K562 (cell line): ENCODE measurements around the gene DEDD2. TPM values are rescaled to one million over a fixed set of nuclear protein-coding genes. Genes with fewer than 3 reads are reported as not detected.
A peak's percentile ranks its signal among the peaks of the same experiment; 100 is the strongest.

ENCODE experiments used
- BHLHE40 ChIP-seq: IDR thresholded peaks from 2 replicates; pipeline ENCODE4 v1.6.1; 2011; ENCODE audit warnings: low read length, improper control_type of control experiment
- CBFB ChIP-seq: sonication (generic); formaldehyde crosslinking; IDR thresholded peaks from 2 replicates; pipeline ENCODE4 v1.4.0; 2020; ENCODE audit warnings: mild to moderate bottlenecking, missing genetic modification reagents
- FOXP4 ChIP-seq: sonication (generic); formaldehyde crosslinking; IDR thresholded peaks from 2 replicates; pipeline ENCODE4 v1.8.0; 2022; ENCODE audit warnings: mild to moderate bottlenecking, missing genetic modification reagents, borderline replicate concordance
- GTF2F1 ChIP-seq: IDR thresholded peaks from 2 replicates; pipeline ENCODE4 v1.6.1; 2011; ENCODE audit warnings: low read depth, low read length, improper control_type of control experiment
- HCFC1 ChIP-seq: IDR thresholded peaks from 2 replicates; pipeline ENCODE4 v1.6.1; 2012; ENCODE audit warnings: low read depth, low read length, improper control_type of control experiment
- PHF8 ChIP-seq: fragments of 200-600 bp; sonication (generic); IDR thresholded peaks from 2 replicates; pipeline ENCODE4 v1.6.1; 2012; ENCODE audit warnings: mixed run types, mild to moderate bottlenecking, inconsistent platforms, low read length, moderate library complexity, borderline replicate concordance
- SMARCB1 ChIP-seq: IDR thresholded peaks from 2 replicates; pipeline ENCODE4 v1.6.1; 2011; ENCODE audit warnings: improper control_type of control experiment, low read depth; ENCODE audit not compliant: insufficient read length
- SREBF2 ChIP-seq: sonication (generic); formaldehyde crosslinking; IDR thresholded peaks from 2 replicates; pipeline ENCODE4 v1.4.0; 2020; ENCODE audit warnings: mild to moderate bottlenecking, missing genetic modification reagents
- SRSF1 ChIP-seq: fragments of 200-400 bp; formaldehyde crosslinking; IDR thresholded peaks from 2 replicates; pipeline ENCODE4 v1.6.1; 2017; ENCODE audit warnings: mild to moderate bottlenecking, low read depth, low read length, moderate library complexity
- SRSF3 ChIP-seq: fragments of 200-400 bp; formaldehyde crosslinking; IDR thresholded peaks from 2 replicates; pipeline ENCODE4 v1.6.1; 2016; ENCODE audit warnings: mild to moderate bottlenecking, low read length, moderate library complexity; ENCODE audit not compliant: insufficient read depth
- TOE1 ChIP-seq, 2 experiments: fragments of 450-650 bp in 1 of 2; sonication (generic) in 1 of 2; formaldehyde crosslinking in 1 of 2; IDR thresholded peaks; 2 replicates each; pipeline versions ENCODE4 v1.7.1 to v1.8.0; 2016 to 2022; ENCODE audit warnings: borderline replicate concordance in 2 of 2, mild to moderate bottlenecking in 2 of 2, antibody characterized with exemption in 1 of 2, inconsistent platforms in 1 of 2, low read depth in 1 of 2, missing genetic modification reagents in 1 of 2, moderate library complexity in 1 of 2
- YY1 ChIP-seq, 3 experiments: IDR thresholded peaks; 2 replicates each; pipeline ENCODE4 v1.6.1; 2011; ENCODE audit warnings: low read length in 2 of 3, mild to moderate bottlenecking in 2 of 3, moderate library complexity in 2 of 3, borderline replicate concordance in 1 of 3, control low read depth in 1 of 3, low read depth in 1 of 3; ENCODE audit not compliant: insufficient read depth in 3 of 3, insufficient replicate concordance in 2 of 3, control insufficient read depth in 1 of 3, insufficient read length in 1 of 3; ENCODE audit errors: extremely low read depth in 1 of 3
- ZNF668 ChIP-seq: fragments of 250-450 bp; sonication (Bioruptor Pico); IDR thresholded peaks from 2 replicates; pipeline ENCODE4 v1.8.0; 2022; ENCODE audit warnings: mild to moderate bottlenecking, inconsistent platforms
- ZNF785 ChIP-seq: fragments of 250-450 bp; sonication (Bioruptor Pico); IDR thresholded peaks from 2 replicates; pipeline ENCODE4 v1.4.0; 2020; ENCODE audit warnings: mild to moderate bottlenecking
- polyA plus RNA-seq, 8 experiments: library from polyadenylated mRNA; depleted of rRNA in 4 of 8; stranded (reverse) in 5 of 8; unstranded in 3 of 8; fragments of >200 nt; fragmentation: Nextera tagmentation in 2 of 8; fragmentation: Illumina TruSeq in 1 of 8; extraction: Ambion mirVana in 2 of 8; extraction: Trizol in 1 of 8; gene quantifications; 2 replicates each; pipeline versions ENCODE4 v1.2.1 to v1.2.3, GENCODE V29; 2011 to 2014; ENCODE audit warnings: inconsistent platforms in 1 of 8, missing spikeins in 1 of 8
- total RNA-seq, 7 experiments: library from RNA; depleted of rRNA in 6 of 7; stranded (reverse); fragments of >200 nt in 6 of 7; fragmentation: Illumina TruSeq in 2 of 7; extraction: Trizol in 2 of 7; gene quantifications; 2 replicates each; pipeline versions ENCODE4 v1.2.1 to v1.2.3, GENCODE V29; 2011 to 2021; ENCODE audit warnings: low replicate concordance in 1 of 7
- TF ChIP-seq, protein P1 (sequence below): fragments of 250-450 bp; sonication (Bioruptor Pico); IDR thresholded peaks from 2 replicates; pipeline ENCODE4 v1.5.0; 2022; ENCODE audit warnings: mild to moderate bottlenecking
- TF ChIP-seq, protein P2 (sequence below): fragments of 450-650 bp; IDR thresholded peaks from 2 replicates; pipeline ENCODE4 v1.6.1; 2017; ENCODE audit warnings: antibody characterized with exemption, mild to moderate bottlenecking

Gene DEDD2
- total and polyA plus RNA-seq, 9 of the 15 experiments (the other 6 are each of a cell fraction or from before 2014, with no cell fraction given): 4.3 to 43.0 (median 29.2) TPM

GRCh38 chr19:42217520-42218437 lies at the start of gene DEDD2 (continued):
- TF ChIP-seq TOE1 (IDR thresholded peaks at IDR 0.05; ENCODE audit: borderline replicate concordance): peak; percentile 82
- TF ChIP-seq TOE1 (CRISPR knock-in tag; IDR thresholded peaks at IDR 0.05; ENCODE audit: borderline replicate concordance, low read depth): no peak
- TF ChIP-seq FOXP4: no peak
- peak; percentile 78 for TF ChIP-seq PHF8
- TF ChIP-seq CBFB (CRISPR knock-in tag): no peak
- peak in 2 of 3 experiments; percentile 6 to 68 for TF ChIP-seq YY1 (IDR thresholded peaks at IDR 0.05; ENCODE audit: borderline replicate concordance in 1 of 3, control insufficient read depth in 1 of 3, extremely low read depth in 1 of 3, insufficient read depth in 3 of 3, insufficient read length in 1 of 3, insufficient replicate concordance in 2 of 3, low read depth in 1 of 3, low read length in 2 of 3)
- TF ChIP-seq SRSF3: no peak; the same call in 1 of the 2 replicates
- TF ChIP-seq, protein P1, sequence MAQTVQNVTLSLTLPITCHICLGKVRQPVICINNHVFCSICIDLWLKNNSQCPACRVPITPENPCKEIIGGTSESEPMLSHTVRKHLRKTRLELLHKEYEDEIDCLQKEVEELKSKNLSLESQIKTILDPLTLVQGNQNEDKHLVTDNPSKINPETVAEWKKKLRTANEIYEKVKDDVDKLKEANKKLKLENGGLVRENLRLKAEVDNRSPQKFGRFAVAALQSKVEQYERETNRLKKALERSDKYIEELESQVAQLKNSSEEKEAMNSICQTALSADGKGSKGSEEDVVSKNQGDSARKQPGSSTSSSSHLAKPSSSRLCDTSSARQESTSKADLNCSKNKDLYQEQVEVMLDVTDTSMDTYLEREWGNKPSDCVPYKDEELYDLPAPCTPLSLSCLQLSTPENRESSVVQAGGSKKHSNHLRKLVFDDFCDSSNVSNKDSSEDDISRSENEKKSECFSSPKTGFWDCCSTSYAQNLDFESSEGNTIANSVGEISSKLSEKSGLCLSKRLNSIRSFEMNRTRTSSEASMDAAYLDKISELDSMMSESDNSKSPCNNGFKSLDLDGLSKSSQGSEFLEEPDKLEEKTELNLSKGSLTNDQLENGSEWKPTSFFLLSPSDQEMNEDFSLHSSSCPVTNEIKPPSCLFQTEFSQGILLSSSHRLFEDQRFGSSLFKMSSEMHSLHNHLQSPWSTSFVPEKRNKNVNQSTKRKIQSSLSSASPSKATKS: no peak
- TF ChIP-seq, protein P2, sequence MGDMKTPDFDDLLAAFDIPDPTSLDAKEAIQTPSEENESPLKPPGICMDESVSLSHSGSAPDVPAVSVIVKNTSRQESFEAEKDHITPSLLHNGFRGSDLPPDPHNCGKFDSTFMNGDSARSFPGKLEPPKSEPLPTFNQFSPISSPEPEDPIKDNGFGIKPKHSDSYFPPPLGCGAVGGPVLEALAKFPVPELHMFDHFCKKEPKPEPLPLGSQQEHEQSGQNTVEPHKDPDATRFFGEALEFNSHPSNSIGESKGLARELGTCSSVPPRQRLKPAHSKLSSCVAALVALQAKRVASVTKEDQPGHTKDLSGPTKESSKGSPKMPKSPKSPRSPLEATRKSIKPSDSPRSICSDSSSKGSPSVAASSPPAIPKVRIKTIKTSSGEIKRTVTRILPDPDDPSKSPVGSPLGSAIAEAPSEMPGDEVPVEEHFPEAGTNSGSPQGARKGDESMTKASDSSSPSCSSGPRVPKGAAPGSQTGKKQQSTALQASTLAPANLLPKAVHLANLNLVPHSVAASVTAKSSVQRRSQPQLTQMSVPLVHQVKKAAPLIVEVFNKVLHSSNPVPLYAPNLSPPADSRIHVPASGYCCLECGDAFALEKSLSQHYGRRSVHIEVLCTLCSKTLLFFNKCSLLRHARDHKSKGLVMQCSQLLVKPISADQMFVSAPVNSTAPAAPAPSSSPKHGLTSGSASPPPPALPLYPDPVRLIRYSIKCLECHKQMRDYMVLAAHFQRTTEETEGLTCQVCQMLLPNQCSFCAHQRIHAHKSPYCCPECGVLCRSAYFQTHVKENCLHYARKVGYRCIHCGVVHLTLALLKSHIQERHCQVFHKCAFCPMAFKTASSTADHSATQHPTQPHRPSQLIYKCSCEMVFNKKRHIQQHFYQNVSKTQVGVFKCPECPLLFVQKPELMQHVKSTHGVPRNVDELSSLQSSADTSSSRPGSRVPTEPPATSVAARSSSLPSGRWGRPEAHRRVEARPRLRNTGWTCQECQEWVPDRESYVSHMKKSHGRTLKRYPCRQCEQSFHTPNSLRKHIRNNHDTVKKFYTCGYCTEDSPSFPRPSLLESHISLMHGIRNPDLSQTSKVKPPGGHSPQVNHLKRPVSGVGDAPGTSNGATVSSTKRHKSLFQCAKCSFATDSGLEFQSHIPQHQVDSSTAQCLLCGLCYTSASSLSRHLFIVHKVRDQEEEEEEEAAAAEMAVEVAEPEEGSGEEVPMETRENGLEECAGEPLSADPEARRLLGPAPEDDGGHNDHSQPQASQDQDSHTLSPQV: peak; percentile 73
- no peak for TF ChIP-seq ZNF668 (CRISPR knock-in tag)
- TF ChIP-seq HCFC1: peak; percentile 59
- no peak for TF ChIP-seq SRSF1
- TF ChIP-seq GTF2F1: no peak
- TF ChIP-seq BHLHE40: peak; percentile 88
- TF ChIP-seq SREBF2: no peak
- TF ChIP-seq SMARCB1: no peak
- TF ChIP-seq ZNF785 (CRISPR knock-in tag): no peak
